Thyroid gland (tissue), 4 donors: Measurements from ENCODE around the gene SLC37A1. TPM values are rescaled to one million over a fixed set of nuclear protein-coding genes. Genes with fewer than 3 reads are reported as not detected.

Experiments
- DNase-seq, 2 donors: peaks; one replicate each; pipeline ENCODE4 v3.0.0-alpha.2; 2019
- H3K27ac ChIP-seq, 3 donors: fragments of 200-600 bp; sonication (generic); 1 replicate in 2 of 3; 2 replicates in 1 of 3; pipeline ENCODE4 v1.5.1; 2016 to 2019; ENCODE audit warnings: mild to moderate bottlenecking in 1 of 3, moderate library complexity in 1 of 3
- H3K27me3 ChIP-seq: fragments of 200-600 bp; sonication (generic); one replicate; pipeline ENCODE4 v1.5.1; 2019
- H3K36me3 ChIP-seq, 2 donors: fragments of 200-600 bp; sonication (generic); one replicate each; pipeline ENCODE4 v1.5.1; 2016 to 2019
- H3K4me1 ChIP-seq, 2 donors: fragments of 200-600 bp; sonication (generic); one replicate each; pipeline ENCODE4 v1.5.1; 2017 to 2019
- H3K4me3 ChIP-seq, 3 donors: fragments of 200-600 bp; sonication (generic); replicated peaks in 1 of 3; 1 replicate in 2 of 3; 2 replicates in 1 of 3; pipeline ENCODE4 v1.5.1; 2016; ENCODE audit warnings: mild to moderate bottlenecking in 1 of 3
- H3K9me3 ChIP-seq: fragments of 200-600 bp; sonication (generic); one replicate; pipeline ENCODE4 v1.5.1; 2017
- POLR2A ChIP-seq, 2 donors: fragments of 450-650 bp; IDR thresholded peaks; one replicate each; pipeline ENCODE4 v1.6.1; 2017; ENCODE audit warnings: antibody characterized with exemption in 2 of 2, mild to moderate bottlenecking in 2 of 2, moderate library complexity in 1 of 2
- WGBS, 2 donors: methylation state at CpG; one replicate each; pipeline ENCODE4 v1.1.5; 2017; 5-methylcytosine and 5-hydroxymethylcytosine counted together
- intact Hi-C: fragments of 100-400 bp; cut with DNase I; formaldehyde crosslinking; loops from one replicate; pipeline ENCODE4 v1.15.1; 2023
- total RNA-seq, 4 donors: library from RNA; depleted of rRNA; stranded (reverse); fragments of >200 nt; gene quantifications; one replicate each; pipeline ENCODE4 v1.2.3, GENCODE V29; 2016
- TF ChIP-seq, protein P1 (sequence below), 6 experiments: fragments of 200-600 bp in 3 of 6; fragments of 450-650 bp in 3 of 6; sonication (generic) in 3 of 6; IDR thresholded peaks; one replicate each; pipeline ENCODE4 v1.5.1; 2016 to 2019; ENCODE audit warnings: antibody characterized with exemption in 6 of 6, mild to moderate bottlenecking in 2 of 6, inconsistent platforms in 1 of 6, moderate library complexity in 1 of 6

The SLC37A1 gene
- total RNA-seq, 4 donors from 2014 or later: 26.1 to 37.9 (median 34.9) TPM

DNA sequence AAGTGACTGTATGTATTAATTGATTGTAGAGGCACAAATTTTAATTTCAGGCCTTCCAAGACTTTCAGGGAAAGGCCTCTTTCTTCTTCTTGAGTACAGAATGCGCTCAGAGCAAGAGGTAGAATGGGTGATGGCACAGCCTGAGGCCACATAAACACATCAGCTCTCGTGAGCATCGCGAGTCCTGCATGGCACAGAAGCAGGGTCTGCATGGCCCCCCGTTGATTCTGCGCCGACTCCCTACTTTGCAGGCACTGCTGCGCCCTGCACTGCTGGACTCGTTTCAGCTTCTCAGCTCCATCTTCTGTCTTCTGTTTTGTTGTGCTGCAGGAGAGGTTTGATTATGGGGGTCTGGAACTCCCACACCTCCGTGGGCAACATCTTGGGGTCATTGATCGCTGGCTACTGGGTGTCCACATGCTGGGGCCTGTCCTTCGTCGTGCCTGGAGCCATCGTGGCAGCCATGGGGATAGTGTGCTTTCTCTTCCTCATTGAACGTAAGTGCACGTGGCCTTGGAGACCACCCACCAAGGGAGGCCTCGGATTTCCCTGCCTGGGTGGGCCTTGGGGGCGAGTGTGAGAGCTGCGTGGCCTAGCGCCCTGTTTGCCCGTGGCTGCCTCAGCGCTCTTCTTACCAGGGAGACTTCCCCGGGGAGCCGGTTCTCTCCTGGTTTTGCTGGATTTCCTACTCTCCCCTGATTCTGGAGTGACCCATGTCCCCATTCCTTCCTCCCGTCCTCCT lies 29.6 kb downstream of the SLC37A1 start:
- no peaks in the 10 kb centered on the region for H3K9me3 ChIP-seq
- no peak for DNase-seq
- no peak overlapping the region for H3K4me3 ChIP-seq
- intact Hi-C loops: no loop called here
- no peaks in the 10 kb centered on the region for H3K27me3 ChIP-seq
- H3K27ac ChIP-seq: no peak overlapping the region
- peaks cover 54 to 58% of the 10 kb centered on the region in 2 donors for H3K36me3 ChIP-seq
- TF ChIP-seq, protein P1, sequence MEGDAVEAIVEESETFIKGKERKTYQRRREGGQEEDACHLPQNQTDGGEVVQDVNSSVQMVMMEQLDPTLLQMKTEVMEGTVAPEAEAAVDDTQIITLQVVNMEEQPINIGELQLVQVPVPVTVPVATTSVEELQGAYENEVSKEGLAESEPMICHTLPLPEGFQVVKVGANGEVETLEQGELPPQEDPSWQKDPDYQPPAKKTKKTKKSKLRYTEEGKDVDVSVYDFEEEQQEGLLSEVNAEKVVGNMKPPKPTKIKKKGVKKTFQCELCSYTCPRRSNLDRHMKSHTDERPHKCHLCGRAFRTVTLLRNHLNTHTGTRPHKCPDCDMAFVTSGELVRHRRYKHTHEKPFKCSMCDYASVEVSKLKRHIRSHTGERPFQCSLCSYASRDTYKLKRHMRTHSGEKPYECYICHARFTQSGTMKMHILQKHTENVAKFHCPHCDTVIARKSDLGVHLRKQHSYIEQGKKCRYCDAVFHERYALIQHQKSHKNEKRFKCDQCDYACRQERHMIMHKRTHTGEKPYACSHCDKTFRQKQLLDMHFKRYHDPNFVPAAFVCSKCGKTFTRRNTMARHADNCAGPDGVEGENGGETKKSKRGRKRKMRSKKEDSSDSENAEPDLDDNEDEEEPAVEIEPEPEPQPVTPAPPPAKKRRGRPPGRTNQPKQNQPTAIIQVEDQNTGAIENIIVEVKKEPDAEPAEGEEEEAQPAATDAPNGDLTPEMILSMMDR (IDR thresholded peaks at IDR 0.05): no peak
- no peak for TF ChIP-seq POLR2A (IDR thresholded peaks at IDR 0.05)
- WGBS, 2 donors: 95% methylated on average over 25 of the region's 25 CpGs
- H3K4me1 ChIP-seq: peaks cover 0 to under 1% of the 10 kb centered on the region in 2 donors

DNA sequence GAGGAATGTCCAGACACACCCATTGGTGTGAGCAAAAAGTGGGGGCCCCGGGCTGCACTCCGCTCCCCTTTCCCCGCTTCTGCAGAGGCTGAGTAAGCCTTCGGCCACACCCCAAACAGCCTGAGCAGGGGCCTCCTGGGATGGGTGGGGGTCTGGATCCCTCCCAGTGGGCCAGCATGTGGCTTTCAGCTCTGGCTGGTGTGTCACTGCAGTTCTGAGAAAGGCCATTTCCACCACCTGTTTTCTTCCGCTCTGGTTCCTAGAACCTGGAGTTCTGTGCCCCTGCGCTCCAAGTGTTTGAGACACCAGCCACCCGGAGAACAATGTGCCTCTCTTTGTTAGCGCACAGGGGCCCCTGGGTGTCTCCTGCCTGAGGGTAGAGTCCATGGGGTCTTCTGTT lies 30.9 kb downstream of the SLC37A1 start:
- no peaks in the 10 kb centered on the region for H3K27me3 ChIP-seq
- no peak for DNase-seq
- no peaks in the 10 kb centered on the region for H3K4me1 ChIP-seq
- H3K27ac ChIP-seq: no peak overlapping the region
- WGBS, 2 donors: 95 to 97% methylated on average over 7 to 8 of the region's 8 CpGs
- intact Hi-C loops: no loop called here
- TF ChIP-seq, protein P1 (IDR thresholded peaks at IDR 0.05): no peak
- TF ChIP-seq POLR2A (IDR thresholded peaks at IDR 0.05): no peak
- H3K9me3 ChIP-seq: no peaks in the 10 kb centered on the region
- H3K36me3 ChIP-seq: peaks cover 58 to 61% of the 10 kb centered on the region in 2 donors
- H3K4me3 ChIP-seq: no peak overlapping the region

DNA sequence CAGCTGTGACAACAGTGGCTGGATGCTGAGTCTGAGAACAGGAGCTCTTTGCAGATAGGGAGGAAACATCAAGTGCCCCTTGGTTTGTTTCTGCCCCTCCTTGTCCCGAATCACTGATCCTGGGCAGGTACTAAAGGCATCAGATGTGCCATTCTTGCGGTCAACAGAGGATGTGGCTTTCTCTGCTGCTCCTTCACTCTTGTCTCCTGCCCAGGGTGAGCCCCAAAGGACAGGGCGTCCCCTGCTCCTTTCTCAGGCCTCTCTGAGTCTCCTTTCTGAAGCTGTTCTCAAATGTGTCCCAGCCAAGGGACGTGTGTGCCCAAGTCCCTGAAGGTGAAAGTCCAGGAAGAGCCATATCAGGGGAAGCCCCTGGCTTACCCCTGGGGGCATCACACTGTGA lies 31.7 kb downstream of the SLC37A1 start:
- intact Hi-C loops: no loop called here
- Histone ChIP-seq H3K36me3 (peaks cover 58 to 61% of the 10 kb centered on the region in 2 donors), H3K27me3 (no peaks in the 10 kb centered on the region), H3K4me1 (no peaks in the 10 kb centered on the region), H3K27ac (no peak overlapping the region), H3K4me3 (no peak overlapping the region), H3K9me3 (no peaks in the 10 kb centered on the region)
- no peak for DNase-seq
- 95 to 96% methylated on average over 3 to 4 of the region's 4 CpGs for WGBS, 2 donors
- no peak for TF ChIP-seq POLR2A (IDR thresholded peaks at IDR 0.05)
- TF ChIP-seq, protein P1 (IDR thresholded peaks at IDR 0.05): no peak

DNA sequence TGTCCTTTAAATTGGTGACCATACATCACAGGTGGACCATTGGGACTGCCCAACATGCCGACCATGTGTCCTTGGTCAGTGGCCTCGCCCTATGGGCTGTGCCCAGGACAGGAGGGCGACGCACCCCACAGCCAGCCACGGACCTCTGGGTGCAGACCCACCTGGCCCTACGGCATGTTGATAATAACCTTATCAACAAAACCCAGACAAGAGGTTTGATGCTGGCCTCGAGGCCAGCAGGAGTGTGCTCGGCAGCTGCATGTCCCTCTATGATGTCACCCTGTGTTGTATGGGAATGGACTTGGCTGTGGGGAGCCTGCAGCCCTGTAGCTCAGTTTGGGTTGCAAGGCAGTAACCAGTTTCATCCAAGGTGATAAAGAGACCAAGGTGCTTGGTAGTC lies 32.1 kb downstream of the SLC37A1 start:
- no peak for TF ChIP-seq POLR2A (IDR thresholded peaks at IDR 0.05)
- TF ChIP-seq, protein P1 (IDR thresholded peaks at IDR 0.05): no peak

DNA sequence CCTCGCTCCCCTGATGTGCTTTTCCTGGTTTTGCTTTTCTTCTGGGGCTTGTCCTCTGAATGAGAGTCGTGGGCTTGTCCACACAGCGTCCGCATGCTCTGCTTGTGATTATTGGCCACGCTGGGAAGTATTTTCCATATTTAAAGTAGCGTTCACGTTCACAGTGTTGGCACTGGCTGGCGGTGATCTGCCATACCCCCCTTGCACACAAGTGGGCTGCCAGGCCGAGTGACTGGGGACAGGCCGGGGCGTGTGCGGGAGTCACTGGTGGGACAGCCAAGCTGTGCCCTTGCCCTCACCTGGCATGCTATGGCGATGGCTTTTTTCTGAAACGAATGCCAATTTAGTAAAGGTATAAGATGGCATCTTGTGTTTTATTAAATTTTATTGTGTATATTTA lies 32.8 kb downstream of the SLC37A1 start:
- H3K36me3 ChIP-seq: peaks cover 56 to 58% of the 10 kb centered on the region in 2 donors
- no peak for DNase-seq
- no peak overlapping the region for H3K4me3 ChIP-seq

More for the DNA sequence above, 32.1 kb downstream of the SLC37A1 start:
- Histone ChIP-seq H3K36me3 (peaks cover 58 to 61% of the 10 kb centered on the region in 2 donors), H3K27ac (no peak overlapping the region), H3K9me3 (no peaks in the 10 kb centered on the region), H3K4me1 (no peaks in the 10 kb centered on the region), H3K27me3 (no peaks in the 10 kb centered on the region), H3K4me3 (no peak overlapping the region)
- intact Hi-C loops: no loop called here
- no peak for DNase-seq
- 89 to 92% methylated on average over 2 to 8 of the region's 8 CpGs for WGBS, 2 donors

More for the DNA sequence above, 32.8 kb downstream of the SLC37A1 start:
- no peak overlapping the region for H3K27ac ChIP-seq
- intact Hi-C loops: no loop called here
- WGBS, 2 donors: 87 to 94% methylated on average over 14 of the region's 14 CpGs
- TF ChIP-seq, protein P1 (IDR thresholded peaks at IDR 0.05): no peak
- no peak for TF ChIP-seq POLR2A (IDR thresholded peaks at IDR 0.05)
- no peaks in the 10 kb centered on the region for H3K9me3 ChIP-seq
- no peaks in the 10 kb centered on the region for H3K4me1 ChIP-seq
- no peaks in the 10 kb centered on the region for H3K27me3 ChIP-seq
